HG03457 (cell line): Measurements from ENCODE around the gene FOXJ2.
"Not testable (repeated sequence)": the region's sequence is repeated elsewhere in the genome, so short reads cannot be mapped to it uniquely, and the experiment has no call there.

Source experiments
- ATAC-seq: cut with Tn5 transposase; IDR thresholded peaks from one replicate; pipeline ENCODE4 v1.9.1; 2021; ENCODE audit warnings: moderate number of reproducible peaks; ENCODE audit not compliant: unreplicated experiment

FOXJ2 gene

DNA sequence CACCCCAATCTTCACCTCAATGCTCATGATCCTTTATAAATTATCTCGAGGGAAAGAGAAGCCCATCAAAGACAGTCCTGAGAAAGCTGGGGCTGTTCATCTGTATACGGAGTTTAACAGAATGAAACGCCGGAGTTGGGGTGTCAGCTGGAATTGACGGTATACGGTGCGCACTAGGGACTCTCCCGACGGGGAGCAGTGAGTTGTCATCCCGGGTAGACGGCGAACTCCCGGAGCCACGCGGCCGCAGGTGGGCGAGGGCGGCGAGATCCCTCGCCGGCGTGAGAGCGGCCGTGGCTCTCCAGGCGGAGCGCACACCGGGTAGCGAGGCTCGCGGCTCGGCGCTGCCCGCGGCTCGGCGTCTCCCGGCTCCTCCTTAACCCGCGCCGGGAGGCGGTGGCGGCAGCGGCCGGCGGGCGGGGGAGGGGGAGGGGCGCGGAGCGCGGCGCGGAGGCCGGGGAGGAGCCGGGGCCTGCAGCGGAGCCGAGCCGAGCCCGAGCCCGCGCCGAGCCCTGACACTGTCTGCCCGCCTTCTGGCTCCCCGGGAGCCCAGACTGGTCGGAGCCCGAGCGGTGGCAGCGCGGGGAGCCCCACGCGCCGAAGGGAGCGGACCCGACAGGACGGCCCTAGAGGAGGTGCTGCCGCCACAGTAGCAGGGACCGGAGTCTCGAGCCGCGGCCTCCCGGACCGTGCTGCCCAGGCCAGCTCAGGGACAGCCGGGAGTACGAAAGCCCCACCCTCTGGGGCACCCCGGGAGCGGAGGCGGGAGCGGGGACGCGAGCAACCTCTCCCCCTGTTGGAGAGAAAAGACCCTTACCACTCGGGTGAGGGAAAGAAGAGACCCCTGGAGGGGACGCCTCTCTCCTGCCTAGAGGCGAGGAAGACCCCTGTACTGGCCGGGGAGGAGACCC is at the start of gene FOXJ2:
TSS of gene FOXJ2 (plus strand) at position 475 of the 911 bp plus-strand sequence. CDS start 7,117 bp downstream, outside the sequence.
- ATAC-seq, result peak; percentile 40

DNA sequence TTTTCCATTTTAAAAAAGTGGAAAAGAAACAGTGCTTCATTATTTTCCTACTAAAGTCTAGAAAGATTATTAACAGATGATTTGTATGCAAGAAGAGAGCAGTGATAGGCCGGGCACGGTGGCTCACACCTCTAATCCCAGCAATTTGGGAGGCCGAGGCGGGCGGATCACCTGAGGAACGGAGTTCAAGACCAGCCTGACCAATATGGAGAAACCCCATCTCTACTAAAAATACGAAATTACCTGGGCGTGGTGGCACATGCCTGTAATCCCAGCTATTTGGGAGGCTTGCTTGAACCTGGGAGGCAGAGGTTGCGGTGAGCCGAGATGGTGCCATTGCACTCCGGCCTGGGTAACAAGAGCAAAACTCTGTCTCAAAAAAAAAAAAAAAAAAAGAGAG is 49.5 kb upstream of the FOXJ2 start:
- not testable (repeated sequence) for ATAC-seq

DNA sequence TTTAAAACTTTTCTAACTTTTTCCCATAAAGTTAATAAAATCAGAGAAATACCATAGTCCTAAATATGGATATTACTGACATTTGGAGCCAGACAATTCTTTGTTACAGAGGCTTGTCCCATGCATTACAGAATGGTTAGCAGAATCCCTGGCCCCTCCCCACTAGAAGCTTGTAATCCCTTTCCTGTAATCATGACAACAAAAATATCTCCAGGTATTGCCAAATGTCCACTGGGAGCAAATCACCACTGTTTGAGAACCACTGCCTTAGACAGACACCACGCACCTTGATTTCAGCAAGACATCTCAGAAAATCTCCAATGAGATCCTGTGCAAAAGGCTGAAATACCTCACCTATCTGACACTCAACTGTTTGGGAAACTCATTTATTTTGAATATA is 49.1 kb upstream of the FOXJ2 start:
- ATAC-seq, result not testable (repeated sequence)

DNA sequence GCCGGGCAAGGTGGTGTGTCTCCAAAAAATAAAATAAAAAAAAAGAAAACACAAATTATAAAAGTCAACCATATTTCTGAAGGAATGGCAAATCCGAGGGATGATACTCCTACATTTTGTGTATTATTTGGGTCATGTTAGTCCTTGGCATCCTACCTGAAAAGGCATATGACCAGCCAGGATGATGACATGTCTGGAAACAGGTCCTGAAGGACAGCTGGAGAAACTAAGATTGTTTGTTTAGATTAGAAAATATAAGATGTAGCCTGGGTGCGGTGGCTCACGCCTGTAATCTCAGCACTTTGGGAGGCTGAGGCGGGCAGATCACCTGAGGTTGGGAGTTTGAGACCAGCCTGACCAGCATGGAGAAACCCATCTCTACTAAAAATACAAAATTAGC is 47.6 kb upstream of the FOXJ2 start:
- ATAC-seq, result no peak

DNA sequence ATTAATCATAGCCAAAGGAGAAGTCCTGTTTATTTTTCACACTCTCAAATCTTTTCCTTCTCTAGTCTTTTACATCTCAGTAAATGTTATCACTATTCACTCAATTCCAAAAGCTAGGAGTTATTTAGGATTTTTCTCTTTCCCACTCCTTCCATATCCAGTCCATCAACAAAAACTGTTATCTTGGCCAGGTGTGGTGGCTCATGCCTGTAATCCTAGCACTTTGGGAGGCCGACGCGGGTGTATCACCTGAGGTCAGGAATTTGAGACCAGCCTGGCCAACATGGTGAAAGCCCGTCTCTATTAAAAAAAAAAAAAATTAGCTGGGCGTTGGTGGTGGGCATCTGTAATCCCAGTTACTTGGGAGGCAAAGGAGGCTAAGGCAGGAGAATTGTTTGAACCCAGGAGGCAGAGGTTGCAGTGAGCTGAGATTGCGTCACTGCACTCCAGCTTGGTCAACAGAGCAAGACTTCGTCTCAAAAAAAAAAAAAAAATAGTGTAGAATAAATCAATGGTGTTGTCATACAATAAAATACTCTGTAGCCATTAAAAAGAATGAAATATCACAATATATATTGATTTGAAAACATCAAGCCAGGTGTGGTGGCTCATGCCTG is 46.6 kb upstream of the FOXJ2 start:
- no peak for ATAC-seq

DNA sequence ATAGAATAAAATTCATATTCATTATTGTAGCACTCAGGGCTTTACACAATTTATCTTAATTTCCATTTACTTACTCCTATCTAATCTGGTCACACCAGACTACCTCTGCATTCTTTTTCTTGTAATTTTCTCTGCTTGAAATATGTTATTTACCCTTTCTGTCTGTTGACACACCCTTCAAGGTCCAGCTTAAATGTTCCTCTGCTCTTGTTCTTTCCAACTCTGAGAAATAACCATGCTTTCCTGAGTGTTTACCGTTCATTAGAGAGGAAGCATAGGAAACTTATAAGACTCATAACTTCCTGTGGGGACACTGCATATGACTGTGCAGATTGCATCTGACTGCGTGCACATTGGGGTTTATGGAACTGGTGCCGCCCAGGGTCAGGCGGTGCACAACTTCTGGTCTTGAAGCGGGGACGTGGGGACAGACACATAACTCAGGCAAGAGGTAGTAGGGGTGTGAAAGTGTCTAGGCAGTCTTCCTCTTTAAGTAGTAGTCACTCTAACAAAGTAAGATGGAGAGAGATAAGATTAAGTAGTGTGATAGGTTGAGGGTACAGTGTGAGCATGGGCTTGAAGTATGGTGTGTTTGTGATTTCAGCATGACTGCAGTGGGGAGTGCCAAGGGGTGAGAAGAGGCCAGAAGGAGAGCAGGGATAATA is 42.6 kb upstream of the FOXJ2 start:
- ATAC-seq, result no peak

DNA sequence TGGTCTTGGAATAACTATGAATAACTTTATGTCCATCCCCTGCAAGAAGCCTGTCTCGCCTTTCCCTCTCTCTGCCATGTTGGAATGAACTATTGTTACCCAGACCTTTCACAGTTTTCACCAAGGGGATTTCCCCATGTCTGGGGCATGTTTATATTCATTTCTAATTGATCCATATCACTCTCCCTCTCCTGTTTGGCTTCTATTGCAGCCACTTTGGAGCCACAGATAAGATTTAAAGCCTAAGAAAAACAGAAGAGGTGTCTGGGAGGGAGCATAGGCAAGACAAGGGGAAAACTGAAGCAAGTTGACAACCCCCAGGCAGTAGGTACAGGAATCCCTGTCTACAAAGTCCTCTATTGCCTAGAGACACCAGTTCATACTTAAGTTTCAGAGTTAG is 41.0 kb upstream of the FOXJ2 start:
- no peak for ATAC-seq

DNA sequence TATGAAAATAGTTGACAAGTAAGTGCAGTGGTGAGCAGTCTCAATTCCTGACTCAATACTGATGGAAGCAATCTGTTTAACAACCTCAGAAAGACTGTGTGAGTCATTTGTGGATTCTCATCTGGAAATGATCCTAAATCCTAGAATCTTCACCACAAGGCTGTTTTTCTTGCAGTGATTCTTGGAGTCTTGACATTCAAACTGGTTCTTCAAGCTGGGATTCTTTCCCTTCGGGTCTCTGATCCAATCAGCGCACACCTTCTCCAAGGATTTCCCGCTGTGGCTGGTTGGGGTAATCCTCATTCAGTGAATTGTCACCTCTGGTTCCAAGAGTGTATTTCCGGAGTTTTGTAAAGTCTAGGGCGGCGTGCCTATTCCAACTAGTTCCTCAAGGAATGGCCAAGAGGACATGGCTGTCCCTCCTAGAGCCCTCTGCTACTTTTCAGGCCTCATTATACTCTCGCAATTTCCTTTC is 37.7 kb upstream of the FOXJ2 start:
- ATAC-seq, result no peak

DNA sequence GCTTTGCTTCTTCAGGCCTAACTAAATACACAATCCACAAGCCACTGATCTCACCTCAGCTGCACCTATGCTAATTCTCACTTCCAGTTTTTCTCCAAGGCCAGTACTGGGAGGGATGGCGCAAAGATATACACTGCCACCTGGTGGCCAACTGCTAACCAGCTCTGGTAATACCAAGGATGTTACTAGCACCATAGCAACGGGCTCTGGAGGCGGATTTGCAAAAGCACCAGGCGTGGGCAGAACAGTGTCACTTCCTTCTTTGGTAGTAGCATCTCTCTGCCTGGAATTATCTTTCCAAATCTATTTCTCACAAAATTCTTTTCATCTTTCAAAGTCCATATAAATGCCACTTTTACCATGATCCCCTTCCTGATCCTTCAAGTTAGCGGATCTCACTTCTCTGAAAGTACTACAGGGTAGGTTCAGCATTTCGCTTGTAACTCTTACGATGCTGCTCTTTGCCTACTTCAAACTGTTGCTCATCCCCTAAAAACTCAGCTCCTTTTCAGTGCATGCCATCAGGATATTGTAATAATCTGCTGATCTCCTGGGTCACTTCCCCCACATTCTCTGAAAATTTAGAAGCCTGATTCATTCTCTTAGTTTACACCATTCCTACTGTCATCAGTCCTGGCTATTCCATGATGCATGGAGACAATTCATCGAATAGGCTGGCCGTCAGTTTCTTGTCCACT is 37.1 kb upstream of the FOXJ2 start:
- peak; percentile 90 for ATAC-seq

DNA sequence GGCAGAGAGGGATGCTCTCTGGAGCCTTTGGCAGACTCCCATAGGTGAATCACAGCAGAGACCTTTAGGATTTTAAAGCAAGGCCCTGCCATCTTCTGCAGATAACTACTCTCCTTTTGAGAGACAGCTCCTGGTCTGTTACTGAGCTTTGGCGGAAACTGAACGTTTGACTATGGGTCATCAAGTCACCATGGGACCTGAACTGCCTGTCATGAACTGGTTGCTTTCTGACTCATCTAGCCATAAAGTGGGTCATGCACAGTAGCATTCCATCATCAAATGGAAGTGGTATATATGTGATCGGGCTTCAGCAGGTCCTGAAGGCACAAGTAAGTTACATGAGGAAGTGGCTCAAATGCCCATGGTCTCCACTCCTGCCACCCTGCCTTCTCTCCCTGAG is 31.7 kb upstream of the FOXJ2 start:
- ATAC-seq, result not testable (repeated sequence)

DNA sequence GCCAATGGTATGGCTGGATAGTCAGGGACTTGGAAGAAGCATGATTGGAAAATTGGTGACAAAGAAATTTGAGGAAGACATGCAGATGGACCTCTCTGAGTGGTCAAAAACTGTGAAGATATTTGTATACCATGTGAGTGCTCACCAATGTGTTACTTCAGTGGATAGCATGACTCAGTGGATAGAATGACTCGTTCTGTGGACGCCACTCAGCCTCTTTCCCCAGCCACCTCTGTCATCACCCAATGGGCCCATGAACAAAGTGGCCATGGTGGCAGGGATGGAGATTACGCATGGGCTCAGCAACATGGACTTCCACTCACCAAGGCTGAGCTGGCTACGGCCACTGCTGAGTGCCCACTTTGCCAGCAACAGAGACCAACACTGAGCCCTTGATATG is 31.0 kb upstream of the FOXJ2 start:
- not testable (repeated sequence) for ATAC-seq

DNA sequence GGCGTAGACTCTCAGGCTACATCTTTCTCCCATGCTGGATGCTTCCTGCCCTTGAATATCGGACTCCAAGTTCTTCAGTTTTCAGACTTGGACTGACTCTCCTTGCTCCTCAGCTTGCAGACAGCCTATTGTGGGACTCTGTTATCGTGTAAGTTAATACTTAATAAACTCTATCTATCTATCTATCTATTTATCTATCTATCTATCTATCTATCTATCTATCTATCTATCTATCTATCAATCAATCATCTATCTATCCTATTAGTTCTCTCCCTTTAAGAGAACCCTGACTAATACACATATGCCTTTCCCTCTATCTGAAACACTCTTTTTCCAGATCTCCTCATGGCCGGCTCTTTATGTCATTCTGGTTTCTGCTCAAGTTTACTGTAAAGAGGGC is 27.6 kb upstream of the FOXJ2 start:
- not testable (repeated sequence) for ATAC-seq

DNA sequence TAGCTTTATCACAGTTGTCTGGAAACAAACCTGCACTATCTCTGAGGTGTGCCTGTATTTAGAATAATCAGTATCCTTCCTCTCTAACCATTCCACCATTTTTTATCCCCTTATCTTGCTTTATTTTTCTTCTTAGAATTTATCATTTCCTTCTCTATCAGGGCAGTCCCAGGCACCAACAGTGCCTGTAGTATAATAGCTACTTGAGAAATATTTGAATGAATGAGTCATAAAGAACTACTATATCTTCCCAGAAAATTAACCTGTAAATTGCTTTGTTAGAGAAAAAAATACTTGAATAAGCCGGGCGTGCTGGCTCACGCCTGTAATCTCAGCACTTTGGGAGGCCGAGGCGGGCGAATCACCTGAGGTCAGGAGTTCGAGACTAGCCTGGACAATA is 21.2 kb upstream of the FOXJ2 start:
- no peak for ATAC-seq

DNA sequence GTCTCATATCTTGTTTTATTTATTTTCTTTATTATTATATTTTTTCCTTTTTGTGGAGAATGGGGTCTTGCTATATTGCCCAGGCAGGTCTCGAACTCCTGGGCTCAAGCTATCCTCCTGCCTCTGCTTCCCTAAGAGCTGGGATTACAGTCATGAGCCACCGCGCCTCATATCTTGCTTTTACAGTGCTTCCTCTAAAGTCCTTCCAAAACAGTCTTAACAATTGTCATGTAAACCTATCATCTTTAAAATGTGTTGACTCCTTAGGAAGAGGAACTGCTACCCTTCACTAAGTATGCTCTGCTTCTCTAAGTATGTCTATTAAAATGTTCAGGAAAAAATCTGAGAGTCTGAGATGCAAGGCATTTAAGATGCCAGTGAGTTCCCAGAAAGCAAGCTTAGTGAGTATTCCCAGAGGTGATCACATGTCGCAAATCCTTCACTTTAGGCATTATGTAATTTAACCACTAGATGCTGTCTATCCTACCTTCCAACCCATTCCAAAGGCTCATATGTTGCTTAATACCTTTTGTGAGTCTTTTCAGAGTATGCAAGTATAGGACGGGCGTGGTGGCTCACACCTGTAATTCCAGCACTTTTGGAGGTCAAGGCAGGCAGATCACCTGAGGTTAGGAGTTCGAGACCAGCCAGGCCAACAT is 19.7 kb upstream of the FOXJ2 start:
- ATAC-seq, result no peak

DNA sequence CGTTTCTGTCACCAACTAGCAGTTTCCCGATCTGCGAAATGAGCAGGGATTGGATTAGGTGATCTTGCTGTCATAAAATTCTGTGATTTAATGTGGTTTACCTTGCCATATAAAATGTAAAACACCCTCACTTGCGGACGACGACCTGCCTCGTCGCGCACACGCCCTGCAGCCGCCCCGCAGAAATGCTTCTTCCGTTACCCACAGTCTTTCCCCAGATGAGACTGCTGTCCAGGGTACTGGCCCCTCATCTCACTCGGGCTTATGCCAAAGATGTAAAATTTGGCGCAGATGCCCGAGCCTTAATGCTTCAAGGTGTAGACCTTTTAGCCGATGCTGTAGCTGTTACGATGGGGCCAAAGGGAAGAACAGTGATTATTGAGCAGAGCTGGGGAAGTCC is 17.7 kb upstream of the FOXJ2 start:
- ATAC-seq, result no peak

DNA sequence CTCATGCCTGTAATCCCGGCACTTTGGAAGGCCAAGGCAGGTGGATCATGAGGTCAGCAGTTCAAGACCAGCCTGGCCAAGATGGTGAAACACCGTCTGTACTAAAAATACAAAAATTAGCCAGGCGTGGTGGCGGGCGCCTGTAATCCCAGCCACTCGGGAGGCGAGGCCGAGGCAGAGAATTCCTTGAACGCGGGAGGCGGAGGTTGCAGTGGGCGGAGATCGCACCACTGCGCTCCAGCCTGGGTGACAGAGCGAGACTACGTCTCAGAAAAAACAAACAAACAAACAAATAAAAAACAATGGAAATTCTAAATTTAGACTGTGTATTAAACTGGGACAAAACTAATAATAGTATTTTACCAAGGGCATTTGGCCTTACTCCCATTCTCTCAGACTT is 14.3 kb upstream of the FOXJ2 start:
- ATAC-seq, result not testable (repeated sequence)

DNA sequence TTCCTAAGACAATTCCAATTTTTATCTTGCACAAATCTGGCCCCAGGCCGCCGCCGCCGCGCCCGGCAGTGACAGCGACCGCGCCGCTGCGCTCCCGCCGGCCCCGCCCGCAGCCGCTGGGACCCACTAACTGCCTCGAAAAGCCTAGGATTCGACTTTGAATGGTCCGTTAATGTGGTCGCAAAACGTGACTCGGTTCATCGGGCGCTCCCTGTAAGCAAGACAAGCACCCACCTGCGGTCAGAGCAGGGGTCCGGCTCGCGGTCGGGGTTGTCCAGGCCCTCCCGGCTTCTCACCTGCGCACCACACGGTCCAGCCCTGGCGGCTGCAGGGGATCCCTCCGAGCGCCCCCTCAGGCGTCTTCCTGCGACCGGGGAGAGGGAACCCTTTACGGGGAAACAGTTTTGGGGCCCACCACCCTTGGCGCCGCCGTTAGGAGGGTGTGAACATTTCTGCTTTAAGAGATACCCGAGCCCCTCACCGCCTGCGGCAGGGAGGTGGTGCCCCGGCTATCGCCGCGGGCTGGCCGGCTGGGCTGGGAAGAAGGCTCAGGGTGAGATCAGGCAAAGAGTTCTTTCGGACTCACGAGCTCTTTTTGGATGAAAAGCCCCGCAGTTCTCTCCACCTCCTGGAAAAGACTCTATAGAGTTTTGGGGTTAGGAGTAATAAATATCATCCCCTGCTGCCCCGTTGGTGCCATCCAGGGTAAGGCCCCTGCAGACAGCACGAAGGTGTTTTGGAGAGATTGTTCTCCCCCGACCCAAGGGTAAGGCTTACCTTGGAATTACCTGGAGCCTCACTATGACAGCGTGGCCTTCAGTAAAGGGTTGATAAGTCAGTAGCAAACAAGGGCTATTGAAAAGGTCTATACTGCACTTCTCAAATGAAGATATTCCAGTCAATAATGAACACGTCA is 13.6 kb upstream of the FOXJ2 start:
- no peak for ATAC-seq

DNA sequence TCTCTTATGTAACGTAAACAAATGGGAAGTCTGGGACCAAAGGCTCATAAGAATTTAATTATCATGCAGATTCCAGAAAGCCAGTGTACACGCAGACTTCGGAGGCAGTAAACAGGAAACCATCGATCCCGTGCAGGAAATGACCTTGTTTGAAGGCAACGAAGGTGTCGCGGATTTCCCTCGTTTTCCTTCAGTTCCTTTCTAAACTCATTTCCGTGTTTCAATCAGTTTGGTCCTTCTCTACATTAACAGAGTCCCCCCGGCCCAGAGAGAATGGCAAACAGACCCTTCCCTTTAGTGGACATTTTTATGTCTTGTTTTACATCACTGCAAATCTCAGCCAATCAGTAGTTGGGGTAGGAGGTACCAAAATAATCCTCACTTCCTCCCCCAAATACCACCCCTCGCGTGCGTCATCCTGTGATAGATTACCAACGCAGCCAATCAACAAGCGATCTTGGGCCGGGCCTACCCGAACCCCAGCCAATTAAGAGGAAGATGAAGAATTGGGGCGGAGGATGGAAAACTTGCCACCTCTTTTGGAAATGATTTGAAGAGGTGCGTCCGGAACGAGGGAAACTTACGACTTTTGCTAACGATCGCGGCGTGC is 6.1 kb upstream of the FOXJ2 start:
- peak; percentile 93 for ATAC-seq

DNA sequence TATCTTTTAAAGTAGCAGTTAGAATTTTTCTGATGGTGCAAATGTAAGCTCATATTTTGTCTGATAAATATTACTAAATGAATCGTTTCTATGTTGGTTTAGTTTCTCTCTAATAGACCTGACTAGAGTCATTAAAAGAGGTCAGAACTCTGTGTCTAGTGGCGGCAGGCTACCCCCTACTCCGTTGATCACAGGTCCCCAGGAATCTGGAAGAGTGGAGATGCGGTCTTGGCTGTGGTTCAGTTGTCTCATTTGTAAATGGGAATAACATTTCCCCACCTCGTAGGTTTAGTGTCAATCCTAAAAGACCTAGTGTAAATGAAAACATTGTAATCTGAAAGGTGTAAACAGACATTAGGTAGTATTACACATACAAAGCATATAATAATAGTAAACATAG is 4.7 kb upstream of the FOXJ2 start:
- no peak for ATAC-seq
